Fibroblast of the conjunctiva (primary cell): Measurements from ENCODE around the gene FUT6.
A peak's percentile ranks its signal among the peaks of the same experiment; 100 is the strongest.

Source experiments
- DNase-seq: peaks from one replicate; pipeline ENCODE4 v3.0.0-alpha.2; 2010; ENCODE audit warnings: low read depth

Gene FUT6

DNA sequence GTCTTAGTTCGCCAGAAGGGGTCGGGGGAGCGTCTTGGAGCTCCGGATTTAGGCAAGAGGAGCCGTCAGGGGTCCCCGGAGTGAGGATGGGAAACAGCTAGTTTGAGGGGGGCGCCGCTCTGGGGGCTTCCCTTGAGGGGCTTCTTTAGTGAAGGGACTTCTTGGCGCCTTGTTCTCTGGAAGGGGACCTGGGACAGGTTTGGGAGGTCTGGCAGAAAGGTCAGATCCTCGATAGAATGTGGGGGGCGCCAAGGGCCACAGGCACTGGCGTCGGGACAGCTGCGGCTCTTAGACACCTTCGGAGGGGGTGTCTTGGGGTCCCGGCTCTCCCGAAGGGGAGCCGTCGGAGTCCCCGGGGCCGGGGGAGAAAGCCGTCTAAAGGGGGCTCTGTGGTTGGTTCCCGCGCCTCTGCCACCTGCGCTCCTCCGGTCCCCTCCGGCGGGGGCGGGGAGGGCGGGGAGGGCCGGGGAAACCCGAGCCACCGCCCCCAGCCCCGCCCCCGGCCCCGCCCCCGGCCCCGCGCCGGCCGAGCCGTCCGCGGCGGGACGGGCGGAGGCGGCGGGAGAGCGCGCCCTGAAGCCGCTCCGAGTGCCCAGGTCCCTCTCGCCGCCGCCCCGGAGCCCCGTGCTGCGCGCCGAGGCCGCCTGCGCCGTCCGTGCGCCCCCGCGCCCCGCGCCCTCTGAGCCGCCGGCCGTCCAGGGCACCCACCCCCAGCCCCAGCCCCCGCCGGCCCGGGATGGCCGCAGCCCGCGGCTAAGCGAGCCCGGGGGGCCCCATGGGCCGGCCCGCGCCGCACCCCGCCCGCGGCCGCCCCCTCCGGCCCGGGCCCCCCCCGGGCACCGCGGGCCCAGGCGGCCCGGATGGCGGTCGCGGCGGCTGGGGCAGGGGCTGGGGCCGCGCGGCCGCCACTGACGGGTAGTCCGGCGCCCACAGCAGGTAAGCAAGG, 34.7 kb downstream of the FUT6 start, which contains the start of gene NRTN:
Gene NRTN (plus strand): TSS at position 552 of the 946 bp plus-strand sequence. CDS start 19,099 bp downstream, outside the sequence.
- no peak for DNase-seq

DNA sequence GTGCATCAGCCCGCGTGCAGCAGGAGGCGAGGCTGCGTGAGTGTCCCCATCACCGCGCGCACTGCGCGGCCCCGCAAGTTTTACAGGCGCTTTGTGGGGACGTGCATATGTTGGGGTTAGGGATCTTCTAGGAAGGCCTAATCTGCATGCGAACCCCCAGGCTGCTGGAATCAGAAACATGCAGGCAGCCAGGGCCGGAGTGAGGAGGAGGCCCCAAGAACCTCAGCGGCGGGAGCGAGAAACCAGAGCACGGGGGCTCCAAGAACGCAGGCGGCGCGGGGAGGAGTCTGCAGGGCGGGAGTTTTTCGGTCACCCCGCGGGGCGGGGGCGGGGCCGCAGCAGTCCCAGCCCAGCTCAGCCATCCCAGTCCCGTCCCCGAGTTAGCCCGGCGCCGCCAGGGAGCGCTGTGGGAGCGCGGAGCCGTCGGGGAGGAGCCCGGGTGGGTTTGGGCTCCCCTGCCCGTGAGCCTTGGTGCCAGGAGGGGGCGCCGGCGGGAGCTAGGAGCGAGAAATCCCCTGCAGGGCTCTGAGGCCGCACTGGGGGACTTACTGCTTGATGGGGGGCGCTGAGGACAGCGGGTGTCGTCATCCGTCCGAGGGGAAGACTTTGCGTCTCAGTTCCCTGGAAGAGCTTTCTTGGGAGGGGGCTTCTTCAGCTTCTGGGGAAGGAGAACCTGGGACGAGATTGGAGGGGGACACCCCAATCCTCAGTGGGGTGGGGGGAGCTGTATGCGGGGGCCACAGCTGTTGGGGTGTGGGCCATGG, 35.6 kb downstream of the FUT6 start:
- peak; percentile 75 for DNase-seq

DNA sequence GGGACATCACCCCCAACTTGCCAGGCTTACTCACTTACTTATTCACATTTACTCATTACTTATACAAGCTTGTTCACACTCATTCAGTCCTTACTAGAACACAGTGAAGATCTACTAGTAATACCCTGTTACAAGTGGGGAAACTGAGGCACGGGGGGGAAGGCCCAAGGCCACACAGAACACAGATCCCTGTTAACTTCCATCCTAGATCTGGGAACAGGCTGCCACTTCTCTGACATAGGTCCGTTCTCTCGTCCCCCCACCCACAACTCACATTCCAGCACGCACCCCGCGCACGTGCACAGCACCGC, 36.1 kb downstream of the FUT6 start:
- no peak for DNase-seq

DNA sequence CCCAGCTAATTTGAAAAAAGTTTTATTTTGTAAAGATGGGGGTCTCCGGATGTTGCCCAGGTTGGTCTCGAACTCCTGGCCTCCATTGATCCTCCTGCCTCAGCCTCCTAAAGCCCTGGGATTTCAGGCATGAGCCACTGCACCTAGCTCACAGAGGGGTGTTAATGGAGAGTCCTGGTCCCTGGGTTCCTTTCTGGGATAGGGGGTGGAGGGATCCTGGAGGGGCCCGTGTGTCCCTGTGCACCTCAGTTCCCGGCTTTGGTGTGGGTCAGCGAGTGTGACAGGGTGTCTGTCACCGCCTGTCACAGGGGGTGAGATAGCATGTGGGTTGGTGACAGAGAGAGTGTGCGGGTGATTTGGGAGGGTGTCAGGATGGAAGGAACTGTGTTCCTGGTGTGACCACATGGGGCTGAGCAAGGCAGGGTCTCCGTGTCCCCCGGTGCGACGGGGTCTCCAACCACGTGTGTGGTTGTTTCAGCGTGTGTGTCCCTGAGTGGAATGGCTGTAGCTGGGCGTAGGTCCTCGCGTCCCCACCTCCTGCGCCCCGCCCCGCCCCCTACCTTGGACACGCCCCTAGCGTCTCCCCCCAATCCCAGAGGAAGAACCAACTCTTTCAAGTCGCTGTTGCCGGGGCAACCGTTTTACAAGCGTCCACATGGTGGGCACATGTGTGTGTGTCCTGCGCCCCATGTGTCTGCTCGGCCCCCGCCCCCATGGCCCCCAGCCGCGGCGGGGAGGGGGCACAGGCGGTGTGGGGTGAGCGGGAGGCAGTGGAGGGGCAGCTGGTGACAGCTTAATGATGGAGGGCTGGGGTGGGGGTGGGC, 37.5 kb downstream of the FUT6 start:
- peak; percentile 21 for DNase-seq

DNA sequence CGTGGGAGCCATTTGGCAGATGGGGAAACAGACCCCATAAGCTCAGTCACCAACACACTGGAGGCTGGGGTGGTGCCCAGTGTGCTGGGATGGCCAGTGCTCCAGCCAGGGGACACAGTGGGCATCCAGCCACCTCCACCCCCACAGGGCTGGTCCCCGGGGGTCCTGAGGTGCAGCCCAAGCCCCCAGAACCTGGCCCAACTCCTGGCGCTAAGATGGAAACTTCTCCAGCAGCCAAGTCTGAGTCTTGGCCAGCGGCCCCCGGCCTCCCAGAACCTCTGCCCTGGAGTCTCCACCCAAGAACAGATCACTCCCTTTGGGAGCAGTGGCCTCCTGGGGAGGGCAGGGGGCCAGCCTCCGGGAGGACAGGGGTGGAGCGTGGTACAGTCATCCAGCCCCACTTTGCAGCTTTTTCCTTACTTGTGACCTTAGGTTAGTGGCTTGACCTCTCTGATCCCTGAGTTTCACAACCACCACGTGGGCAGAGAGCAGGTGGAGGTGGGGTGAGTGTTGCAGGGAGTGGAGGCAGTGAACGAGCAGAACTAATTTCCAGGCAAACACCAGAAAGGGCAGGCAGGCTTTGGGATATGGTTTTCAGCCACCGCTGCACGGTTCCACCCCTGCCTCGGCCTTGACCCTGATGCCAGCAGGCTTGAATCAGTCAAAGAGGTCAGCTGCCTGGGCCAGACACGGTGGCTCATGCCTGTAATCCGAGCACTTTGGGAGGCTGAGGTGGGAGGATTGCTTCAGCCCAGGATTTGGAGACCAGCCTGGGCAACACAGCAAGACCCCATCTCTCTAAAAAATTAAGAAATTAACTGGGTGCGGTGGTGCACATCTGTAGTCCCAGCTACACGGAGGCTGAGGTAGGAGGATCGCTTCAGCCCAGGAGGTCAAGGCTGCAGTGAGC, 38.9 kb downstream of the FUT6 start:
- no peak for DNase-seq

DNA sequence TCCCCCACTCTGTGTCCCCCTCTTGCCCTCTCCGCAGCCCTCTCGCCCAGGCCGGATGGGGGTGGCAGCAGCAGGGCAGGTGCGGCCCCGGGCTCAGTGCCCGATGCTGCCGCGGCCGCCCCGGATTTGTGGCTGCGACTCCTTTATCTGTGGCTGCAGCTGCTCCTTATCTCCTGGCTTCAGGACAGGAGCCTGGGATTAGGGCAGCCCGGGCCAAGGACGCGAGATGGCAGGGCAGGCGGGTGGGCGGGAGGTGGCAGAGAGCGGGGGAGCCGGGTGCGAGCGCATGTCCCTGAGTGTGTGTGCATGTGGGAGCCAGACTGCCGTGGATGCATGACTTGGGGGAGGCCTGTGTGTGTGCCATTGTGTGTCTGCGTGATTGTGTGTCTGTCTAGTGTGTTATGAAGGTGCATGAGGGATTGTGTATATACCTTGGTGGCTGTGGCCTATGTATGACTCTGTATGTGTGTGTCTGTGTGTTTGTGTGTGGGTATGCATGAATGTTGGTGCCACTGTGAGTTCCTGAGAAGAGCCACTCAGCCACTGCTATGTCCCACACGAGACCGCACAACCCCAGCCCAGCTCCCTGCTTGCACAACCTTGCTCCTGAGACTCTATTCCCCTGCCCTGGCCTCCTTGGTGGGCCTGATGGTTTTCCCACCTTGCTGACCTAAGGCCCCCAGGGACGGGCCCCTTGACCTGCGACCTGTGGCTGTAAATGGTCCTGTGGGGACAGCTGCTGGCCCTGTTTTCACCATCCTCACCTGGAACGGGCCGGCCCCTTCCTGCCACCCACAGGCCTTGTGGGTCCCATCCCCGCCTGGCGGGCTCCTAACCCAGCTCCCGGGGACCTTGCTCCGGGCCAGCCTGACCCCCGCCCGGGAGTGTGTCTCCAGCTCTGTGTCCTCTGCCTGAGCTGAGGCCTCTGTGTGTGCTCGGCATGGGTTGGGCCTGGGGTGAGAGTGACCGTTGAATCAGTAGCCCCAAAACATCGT, 40.0 kb downstream of the FUT6 start:
- DNase-seq: no peak

DNA sequence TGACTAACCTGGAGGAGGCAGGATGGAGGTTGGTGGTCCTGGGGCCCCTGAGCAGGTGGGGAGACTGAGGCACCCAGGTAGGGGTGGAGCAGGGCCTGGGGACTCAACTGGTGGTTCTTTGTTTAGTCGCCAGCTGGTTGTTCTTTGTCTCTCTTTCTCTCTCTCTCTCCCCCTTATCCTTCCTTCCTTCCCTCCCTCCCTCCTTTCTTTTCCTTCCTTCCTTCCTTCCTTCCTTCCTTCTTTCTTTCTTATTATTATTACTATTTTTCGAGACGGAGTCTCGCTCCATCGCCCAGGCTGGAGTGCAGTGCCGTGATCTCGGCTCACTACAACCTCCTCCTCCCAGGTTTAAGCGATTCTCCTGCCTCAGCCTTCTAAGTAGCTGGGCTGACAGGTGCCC, 41.3 kb downstream of the FUT6 start:
- DNase-seq: no peak

DNA sequence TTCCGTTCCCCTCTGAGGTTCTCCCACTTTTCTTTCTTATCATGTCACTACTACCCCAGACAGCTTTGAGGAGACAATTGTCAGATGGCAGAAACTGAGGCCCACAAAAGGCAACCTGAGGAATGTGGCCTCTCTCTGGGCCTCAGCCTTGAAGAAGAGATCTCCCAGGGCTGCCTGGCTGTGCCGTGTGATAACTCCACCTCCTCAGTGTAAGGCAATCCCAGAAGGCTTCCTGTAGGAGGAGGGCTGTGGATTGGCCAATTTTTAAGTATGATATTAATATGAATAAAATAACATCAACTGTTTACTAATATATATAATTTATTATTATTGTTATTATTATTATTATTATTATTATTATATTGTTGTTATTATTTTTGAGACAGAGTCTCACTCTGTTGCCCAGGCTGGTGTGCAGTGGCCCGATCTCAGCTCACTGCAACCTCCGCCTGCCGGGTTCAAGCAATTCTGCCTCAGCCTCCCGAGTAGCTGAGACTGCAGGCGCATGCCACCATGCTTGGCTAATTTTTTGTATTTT, 44.1 kb downstream of the FUT6 start:
- no peak for DNase-seq

DNA sequence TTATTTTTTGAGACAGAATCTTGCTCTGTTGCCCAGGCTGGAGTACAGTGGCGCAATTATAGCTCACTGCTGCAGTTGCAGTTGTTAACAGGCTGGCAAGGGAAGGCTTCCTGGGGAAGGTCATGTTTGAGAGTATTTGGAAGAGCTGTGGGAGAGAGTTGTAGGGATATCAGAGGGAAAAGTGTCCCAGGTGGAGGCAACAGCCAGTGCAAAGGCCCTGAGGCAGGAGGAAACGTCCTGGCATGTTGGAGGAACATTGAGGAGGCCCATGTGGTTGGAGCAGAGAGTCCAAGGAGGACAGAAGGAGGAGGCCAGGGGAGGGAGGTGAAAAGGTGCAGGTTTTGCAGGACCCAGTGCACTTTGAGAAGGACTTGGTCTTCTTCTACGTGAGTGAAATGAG, 46.3 kb downstream of the FUT6 start:
- DNase-seq: no peak

DNA sequence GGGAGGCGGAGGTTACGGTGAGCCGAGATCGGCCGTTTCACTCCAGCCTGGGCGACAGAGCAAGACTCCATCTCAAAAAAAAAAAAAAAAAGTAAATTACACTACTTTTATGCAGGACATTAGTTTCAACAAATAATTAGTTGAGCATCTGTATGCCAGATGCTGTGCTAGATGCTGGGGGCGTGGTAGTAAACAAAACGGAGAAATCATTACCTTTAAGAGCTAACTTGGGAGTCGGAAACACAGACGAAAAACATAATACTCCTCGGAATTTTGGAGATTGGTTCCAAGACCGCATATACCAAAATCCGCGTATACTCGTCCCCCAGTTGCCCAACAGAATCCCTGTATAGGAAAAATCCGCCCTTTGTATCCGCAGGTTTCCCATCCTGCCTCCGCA, 47.3 kb downstream of the FUT6 start:
- DNase-seq: no peak

DNA sequence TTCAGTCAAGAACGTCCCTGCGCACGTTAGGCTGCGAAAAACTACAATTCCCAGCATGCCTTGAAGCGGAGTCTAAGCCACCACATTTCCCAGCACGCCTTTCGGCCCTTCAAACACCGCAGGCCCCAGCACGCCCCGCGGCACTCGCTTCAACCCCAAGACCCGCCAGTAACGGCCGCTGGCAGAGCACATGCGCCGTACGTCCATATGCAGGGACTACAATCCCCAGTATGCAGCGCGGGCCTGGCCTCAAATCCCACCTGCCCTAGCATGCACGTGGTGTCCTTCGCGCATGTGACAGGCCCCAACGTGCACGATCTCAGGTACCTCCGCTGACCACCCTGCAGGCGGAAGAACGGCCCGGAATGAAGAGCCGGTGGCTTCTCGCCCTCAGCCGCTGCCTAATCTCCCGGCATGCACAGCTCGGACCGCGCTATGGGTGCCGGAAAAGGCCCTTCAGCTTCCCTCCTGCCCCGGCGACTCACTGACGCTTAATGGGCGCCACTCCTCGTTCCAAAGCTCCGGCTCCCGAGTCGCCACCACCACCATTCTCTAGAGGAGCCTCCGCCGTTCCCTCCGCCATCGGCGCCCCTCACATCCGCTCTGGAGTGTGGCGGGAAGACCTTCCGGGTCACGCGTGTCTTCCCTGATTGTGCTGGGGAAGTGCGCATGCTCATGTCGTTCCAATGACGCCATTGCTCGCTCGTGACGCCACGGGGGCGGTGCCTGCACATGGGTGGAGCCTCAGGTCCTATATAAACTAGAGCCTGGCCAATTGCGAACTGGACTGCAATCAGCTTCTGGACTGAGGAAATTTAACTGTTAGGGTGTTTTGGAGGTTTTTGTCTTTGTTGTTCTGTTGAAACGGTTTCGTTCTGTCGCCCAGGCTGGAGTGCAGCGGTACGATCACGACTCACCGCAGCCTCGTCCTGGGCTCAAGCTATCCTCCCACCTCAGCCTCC, 48.7 kb downstream of the FUT6 start, which contains the start of gene DUS3L:
Gene DUS3L (minus strand): TSS at position 605 of the 962 bp plus-strand sequence. CDS start 22 bp downstream, at position 583.
- DNase-seq: peak; percentile 98

DNA sequence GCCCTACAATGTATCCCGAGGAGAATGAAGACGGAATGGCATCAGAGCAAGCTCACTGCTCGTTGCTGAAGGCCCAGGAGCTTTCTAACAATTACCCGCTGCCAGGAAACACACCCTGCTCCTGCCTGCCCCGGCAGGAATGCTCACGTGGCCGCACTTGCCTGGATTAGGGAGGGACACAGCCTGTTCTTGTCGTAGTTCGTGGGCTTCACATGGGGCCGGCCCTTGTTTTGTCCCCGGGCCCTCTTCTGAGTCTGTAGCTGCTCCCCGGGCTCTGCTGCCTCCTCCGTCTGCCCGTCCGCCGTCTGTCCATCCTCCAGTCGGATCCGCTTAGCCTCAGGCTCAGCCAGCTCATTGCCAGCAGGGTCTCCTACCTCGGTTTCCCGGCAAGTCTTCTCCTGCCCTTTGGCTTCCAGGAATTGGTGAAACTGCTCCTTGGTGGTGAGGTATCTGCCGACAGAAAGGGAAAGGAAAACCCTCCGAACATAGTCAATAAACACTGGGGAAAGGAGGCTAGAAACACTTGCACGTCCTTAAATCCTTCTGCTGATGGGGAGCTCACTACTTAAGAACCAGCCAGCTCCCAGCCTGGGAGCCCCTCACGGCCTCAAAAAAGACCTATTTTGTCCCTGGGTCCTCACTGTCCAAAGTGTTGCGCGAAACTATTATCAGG, 49.5 kb downstream of the FUT6 start:
- no peak for DNase-seq

DNA sequence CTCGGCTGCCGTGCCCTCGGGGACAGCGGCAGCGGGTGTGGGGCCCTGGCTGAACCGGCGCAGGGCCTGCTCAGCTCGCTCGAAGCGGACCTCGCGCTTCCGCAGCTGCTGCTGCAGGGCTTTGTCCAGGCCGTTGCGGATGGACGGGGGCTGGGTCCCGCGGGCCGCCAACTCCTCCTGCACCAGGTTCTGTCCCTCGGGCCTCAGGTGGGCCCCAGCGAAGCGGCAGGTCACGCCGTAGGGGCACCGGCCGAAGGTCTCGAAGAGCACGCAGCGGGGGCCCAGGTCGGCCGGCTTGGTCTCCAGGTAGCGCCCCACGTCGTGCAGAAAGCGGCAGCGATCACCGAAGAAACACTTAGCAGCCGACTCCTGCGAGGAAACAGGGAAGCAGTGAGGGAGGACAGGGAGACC, 50.1 kb downstream of the FUT6 start:
- no peak for DNase-seq

DNA sequence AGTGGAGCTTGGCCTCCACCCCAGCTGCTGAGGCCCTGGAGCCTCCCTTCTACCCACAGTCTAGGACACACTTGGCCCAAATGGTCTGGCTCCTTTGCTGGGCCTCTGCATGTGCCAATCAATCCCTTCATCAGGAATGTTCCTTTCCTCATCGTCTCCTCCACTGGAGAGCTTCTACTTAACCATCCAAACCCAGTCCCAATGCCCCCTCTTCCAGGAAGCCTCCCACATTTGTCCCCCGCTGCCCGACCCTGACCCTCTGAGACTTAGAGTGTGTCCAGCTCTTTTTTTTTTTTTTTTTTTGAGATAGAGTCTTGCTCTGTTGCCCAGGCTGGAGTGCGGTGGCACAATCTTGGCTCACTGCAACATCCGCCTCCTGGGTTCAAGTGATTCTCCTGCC, 51.1 kb downstream of the FUT6 start:
- no peak for DNase-seq

DNA sequence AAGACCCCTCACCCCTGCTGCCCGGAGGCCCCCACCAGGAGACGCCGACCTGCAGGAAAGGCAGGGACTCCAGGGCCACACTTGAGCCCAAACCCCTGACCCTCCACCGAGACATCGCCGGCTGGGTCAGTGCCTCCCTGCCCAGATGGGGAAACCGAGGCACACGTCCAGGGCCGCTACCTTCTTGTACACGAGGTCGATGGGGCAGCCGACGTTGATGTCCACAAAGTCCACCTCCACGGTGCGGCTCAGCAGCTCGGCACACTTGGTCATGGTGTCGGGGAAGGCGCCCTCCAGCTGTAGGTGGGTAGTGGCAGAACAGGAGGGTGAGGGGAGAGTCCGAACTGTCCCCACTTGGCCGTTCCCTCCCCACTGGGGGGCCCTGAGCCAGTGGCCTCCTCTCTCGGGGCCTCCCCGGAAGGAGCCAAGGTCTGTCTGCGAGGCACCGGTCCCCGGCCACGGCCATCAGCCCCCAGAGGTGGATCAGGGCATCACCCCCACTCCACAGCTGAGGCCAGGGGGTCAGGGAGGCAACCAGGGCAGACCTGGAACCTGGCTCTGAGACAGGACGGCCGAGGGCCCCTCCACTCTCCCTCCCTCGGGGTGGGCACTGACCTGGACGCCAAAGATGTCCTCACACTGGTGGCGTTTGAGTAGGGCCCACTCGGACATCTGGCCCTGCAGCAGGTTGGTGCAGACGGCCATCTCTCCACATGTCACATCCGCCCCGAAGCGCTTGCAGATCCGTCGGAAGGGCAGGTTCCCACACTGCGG, 51.9 kb downstream of the FUT6 start:
- DNase-seq: no peak

DNA sequence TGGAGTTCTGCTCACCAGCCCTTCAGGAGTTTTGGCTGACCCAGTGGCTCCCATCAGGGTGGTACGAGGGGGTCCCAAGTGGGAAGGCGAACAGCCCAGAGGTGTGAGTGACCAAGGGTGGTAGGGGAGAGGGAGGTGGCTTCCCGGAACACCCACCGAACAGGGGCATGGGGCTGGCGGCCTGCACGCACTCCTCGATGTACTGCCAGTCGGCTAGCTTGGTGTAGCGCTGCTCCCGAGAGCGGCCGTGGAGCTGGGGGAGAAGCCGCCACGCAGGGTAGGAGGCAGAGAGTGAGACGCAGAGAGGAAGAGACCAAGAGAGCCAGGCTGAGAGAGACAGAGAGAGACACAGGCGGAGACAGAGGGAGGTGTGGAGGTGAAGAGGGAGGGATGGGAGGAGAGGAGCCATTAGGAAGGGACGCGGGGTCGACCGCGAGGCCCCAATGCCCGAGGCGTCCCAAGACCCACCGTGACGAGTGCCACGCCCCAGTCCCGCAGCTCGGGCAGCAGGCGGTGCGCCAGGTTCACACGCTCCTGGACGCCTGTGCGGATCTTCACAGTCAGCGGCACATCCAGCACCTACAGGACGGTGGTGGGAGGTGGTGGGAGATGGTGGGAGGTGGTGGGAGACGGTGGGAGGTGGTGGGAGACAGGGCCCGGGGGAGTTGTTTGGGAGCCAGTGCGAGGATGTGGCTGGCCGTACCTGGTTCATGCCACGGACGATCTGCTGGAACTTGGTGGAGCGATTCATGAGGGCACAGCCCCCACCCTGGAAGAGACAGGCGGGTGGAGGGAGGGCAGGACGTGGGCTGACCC, 52.7 kb downstream of the FUT6 start:
- DNase-seq: no peak
